H9 (cell line): ENCODE data around the gene DHCR7. TPM values are rescaled to one million over a fixed set of nuclear protein-coding genes. Genes with fewer than 3 reads are reported as not detected.

ENCODE experiments used
- DNase-seq: peaks from one replicate; pipeline ENCODE4 v3.0.0-alpha.2; 2017
- H2AFZ ChIP-seq: one replicate; pipeline ENCODE4 v1.6.1; 2013; ENCODE audit warnings: mild to moderate bottlenecking, low read length, control low read depth, moderate library complexity
- H2AK5ac ChIP-seq: 2 replicates; pipeline ENCODE4 v1.6.1; 2013; ENCODE audit warnings: low read length, control low read depth, mixed read lengths; ENCODE audit not compliant: insufficient read length
- H2BK120ac ChIP-seq: one replicate; pipeline ENCODE4 v1.6.1; 2013; ENCODE audit warnings: low read depth, mild to moderate bottlenecking, low read length, control low read depth, inconsistent platforms; ENCODE audit not compliant: poor library complexity, severe bottlenecking
- H2BK12ac ChIP-seq: 2 replicates; pipeline ENCODE4 v1.6.1; 2013; ENCODE audit warnings: low read length, control low read depth, mixed read lengths, low read depth; ENCODE audit not compliant: insufficient read length
- H2BK15ac ChIP-seq: 2 replicates; pipeline ENCODE4 v1.6.1; 2013; ENCODE audit warnings: low read depth, low read length, control low read depth
- H2BK20ac ChIP-seq: one replicate; pipeline ENCODE4 v1.6.1; 2013; ENCODE audit warnings: low read depth, mild to moderate bottlenecking, low read length, control low read depth, inconsistent platforms; ENCODE audit not compliant: poor library complexity, severe bottlenecking
- H2BK5ac ChIP-seq: 2 replicates; pipeline ENCODE4 v1.6.1; 2013; ENCODE audit warnings: low read length, control low read depth, mixed read lengths; ENCODE audit not compliant: insufficient read length
- H3K14ac ChIP-seq: 2 replicates; pipeline ENCODE4 v1.6.1; 2013; ENCODE audit warnings: low read length, control low read depth; ENCODE audit not compliant: insufficient read depth
- H3K18ac ChIP-seq: 2 replicates; pipeline ENCODE4 v1.6.1; 2013; ENCODE audit warnings: low read depth, mild to moderate bottlenecking, mixed read lengths, low read length, control low read depth; ENCODE audit not compliant: insufficient read length
- H3K23ac ChIP-seq: 2 replicates; pipeline ENCODE4 v1.6.1; 2013; ENCODE audit warnings: low read length, control low read depth, mixed read lengths, low read depth; ENCODE audit not compliant: insufficient read length
- H3K23me2 ChIP-seq: 2 replicates; pipeline ENCODE4 v1.6.1; 2013; ENCODE audit warnings: low read depth, mild to moderate bottlenecking, mixed read lengths, low read length, control low read depth; ENCODE audit not compliant: insufficient read length, poor library complexity, severe bottlenecking
- H3K27ac ChIP-seq: 2 replicates; pipeline ENCODE4 v1.5.1; 2013; ENCODE audit warnings: low read length, control low read depth, mixed read lengths, low read depth; ENCODE audit not compliant: insufficient read length
- H3K27me3 ChIP-seq: 2 replicates; pipeline ENCODE4 v1.6.1; 2013; ENCODE audit warnings: low read length, control low read depth, inconsistent platforms; ENCODE audit not compliant: insufficient read depth
- H3K4ac ChIP-seq: 2 replicates; pipeline ENCODE4 v1.6.1; 2013; ENCODE audit warnings: low read depth, mild to moderate bottlenecking, control low read depth, inconsistent platforms, low read length, moderate library complexity
- H3K4me1 ChIP-seq: 2 replicates; pipeline ENCODE4 v1.6.1; 2013; ENCODE audit warnings: low read length, control low read depth, inconsistent platforms; ENCODE audit not compliant: insufficient read depth
- H3K4me2 ChIP-seq: 2 replicates; pipeline ENCODE4 v1.6.1; 2013; ENCODE audit warnings: low read length, control low read depth, mixed read lengths; ENCODE audit not compliant: insufficient read length, insufficient read depth
- H3K56ac ChIP-seq: 2 replicates; pipeline ENCODE4 v1.6.1; 2013; ENCODE audit warnings: low read depth, mild to moderate bottlenecking, mixed read lengths, low read length, control low read depth; ENCODE audit not compliant: insufficient read length
- H3K79me1 ChIP-seq: 2 replicates; pipeline ENCODE4 v1.6.1; 2013; ENCODE audit warnings: low read depth, mild to moderate bottlenecking, moderate library complexity, low read length, control low read depth, inconsistent platforms; ENCODE audit not compliant: insufficient read depth, poor library complexity, severe bottlenecking
- H3K79me2 ChIP-seq: 2 replicates; pipeline ENCODE4 v1.6.1; 2013; ENCODE audit warnings: low read length, control low read depth, inconsistent platforms; ENCODE audit not compliant: insufficient read depth
- H3K9ac ChIP-seq: 2 replicates; pipeline ENCODE4 v1.6.1; 2013; ENCODE audit warnings: low read length, control low read depth, mixed read lengths; ENCODE audit not compliant: insufficient read length; ENCODE audit errors: extremely low read depth
- H3K9me3 ChIP-seq: one replicate; pipeline ENCODE4 v1.6.1; 2013; ENCODE audit warnings: low read depth, low read length, inconsistent platforms; ENCODE audit not compliant: control insufficient read depth
- H3T11ph ChIP-seq: one replicate; pipeline ENCODE4 v1.6.1; 2013; ENCODE audit warnings: mild to moderate bottlenecking, low read length, control low read depth, inconsistent platforms
- H4K20me1 ChIP-seq: one replicate; pipeline ENCODE4 v1.6.1; 2013; ENCODE audit not compliant: control insufficient read depth, insufficient read length, insufficient read depth
- H4K5ac ChIP-seq: 2 replicates; pipeline ENCODE4 v1.6.1; 2013; ENCODE audit warnings: low read depth, mild to moderate bottlenecking, mixed read lengths, low read length, control low read depth; ENCODE audit not compliant: insufficient read length
- H4K8ac ChIP-seq: replicated peaks from 2 replicates; pipeline ENCODE4 v1.6.1; 2013; ENCODE audit warnings: low read length, control low read depth, mixed read lengths, low read depth; ENCODE audit not compliant: insufficient read length
- H4K91ac ChIP-seq: 2 replicates; pipeline ENCODE4 v1.6.1; 2013; ENCODE audit warnings: low read depth, mild to moderate bottlenecking, moderate library complexity, mixed read lengths, low read length, control low read depth; ENCODE audit not compliant: insufficient read length
- H3K27ac Mint-ChIP-seq, 3 experiments: 2 replicates in 2 of 3; 3 replicates in 1 of 3; pipeline ENCODE4 v1.8.0; 2020 to 2021; ENCODE audit warnings: mixed read lengths in 3 of 3, mild to moderate bottlenecking in 1 of 3, moderate library complexity in 1 of 3
- H3K27me3 Mint-ChIP-seq: 2 replicates; pipeline ENCODE4 v1.8.0; 2021; ENCODE audit warnings: low read depth, mild to moderate bottlenecking, moderate library complexity, mixed read lengths
- H3K36me3 Mint-ChIP-seq, 3 experiments: 2 replicates in 2 of 3; 3 replicates in 1 of 3; pipeline ENCODE4 v1.8.0; 2020 to 2021; ENCODE audit warnings: low read depth in 3 of 3, mixed read lengths in 3 of 3; ENCODE audit not compliant: insufficient read depth in 1 of 3
- H3K4me1 Mint-ChIP-seq, 2 experiments: 2 replicates each; pipeline ENCODE4 v1.8.0; 2020; ENCODE audit warnings: mixed read lengths in 2 of 2
- H3K4me3 Mint-ChIP-seq, 2 experiments: 2 replicates in 1 of 2; 3 replicates in 1 of 2; pipeline ENCODE4 v1.8.0; 2020 to 2021; ENCODE audit warnings: mild to moderate bottlenecking in 2 of 2, mixed read lengths in 2 of 2, moderate library complexity in 1 of 2
- H3K9me3 Mint-ChIP-seq, 2 experiments: 2 replicates in 1 of 2; 3 replicates in 1 of 2; pipeline ENCODE4 v1.8.0; 2020; ENCODE audit warnings: mild to moderate bottlenecking in 2 of 2, mixed read lengths in 2 of 2, moderate library complexity in 1 of 2
- WGBS: extraction: QIAGEN DNeasy Blood & Tissue Kit; methylation state at CpG from one replicate; pipeline ENCODE4 v1.1.7; 2013; ENCODE audit warnings: missing lambda C conversion rate, low lambda C conversion rate, mixed read lengths; ENCODE audit not compliant: insufficient read length; ENCODE audit errors: extremely low coverage; 5-methylcytosine and 5-hydroxymethylcytosine counted together
- total RNA-seq: library from RNA; stranded (reverse); gene quantifications from 2 replicates; pipeline ENCODE4 v1.2.1, GENCODE V29; 2021
- TF ChIP-seq, protein P1 (sequence below): fragments of 200-600 bp; sonication (generic); conservative IDR thresholded peaks from 3 replicates; pipeline ENCODE4 v1.8.0; 2021; ENCODE audit warnings: antibody characterized with exemption, mild to moderate bottlenecking

DHCR7 gene
- total RNA-seq, 1 experiment from 2014 or later = 124 TPM

DNA sequence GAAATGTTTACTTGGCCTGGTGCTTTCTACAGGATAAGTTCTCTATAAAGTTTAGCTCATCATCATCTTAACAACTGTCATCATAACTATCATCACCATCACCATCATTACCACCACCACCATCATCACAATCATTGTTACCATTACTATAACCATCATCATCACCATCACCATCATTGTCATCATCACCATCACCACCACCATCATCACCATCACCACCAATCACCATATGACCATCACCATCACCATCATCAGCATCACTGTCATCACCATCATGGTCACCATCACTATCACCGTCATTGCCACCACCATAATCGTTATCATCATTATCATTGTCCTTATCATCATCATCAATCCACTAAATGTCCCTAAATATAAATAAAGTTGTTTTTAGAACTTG is 54.9 kb downstream of the DHCR7 start:
- no peak overlapping the region for H3K4me3 Mint-ChIP-seq
- H3K4me2 ChIP-seq = no peak overlapping the region
- no peak overlapping the region for H3K27ac ChIP-seq
- no peaks in the 10 kb centered on the region for H3K23me2 ChIP-seq
- WGBS = no CpG with 5 or more reads among the region's 2 CpGs
- no peak overlapping the region for H2BK20ac ChIP-seq
- no peak for DNase-seq
- H3K23ac ChIP-seq = no peak overlapping the region
- H3K14ac ChIP-seq = no peak overlapping the region
- H3K79me1 ChIP-seq = no peaks in the 10 kb centered on the region
- H3K4ac ChIP-seq = no peak overlapping the region
- H3K36me3 Mint-ChIP-seq = peaks cover 0 to 3% (median 0%) of the 10 kb centered on the region in 3 experiments; a peak in 1 of 7 replicates
- H3T11ph ChIP-seq = no peak overlapping the region
- no peaks in the 10 kb centered on the region for H3K79me2 ChIP-seq
- H3K9me3 Mint-ChIP-seq = peaks cover 0 to 2% of the 10 kb centered on the region in 2 experiments; a peak in 1 of 5 replicates
- H2BK15ac ChIP-seq = no peak overlapping the region
- no peaks in the 10 kb centered on the region for H3K4me1 ChIP-seq
- peaks cover 42% of the 10 kb centered on the region for H3K27me3 Mint-ChIP-seq
- no peak overlapping the region for H2AFZ ChIP-seq
- no peak overlapping the region for H2BK120ac ChIP-seq
- H3K4me1 Mint-ChIP-seq = peaks cover 0 to 4% of the 10 kb centered on the region in 2 experiments; a peak in 1 of 4 replicates
- H3K9ac ChIP-seq = no peak overlapping the region
- no peaks in the 10 kb centered on the region for H4K20me1 ChIP-seq
- no peak overlapping the region for H4K5ac ChIP-seq
- H4K8ac ChIP-seq = no peak overlapping the region
- H3K9me3 ChIP-seq = no peaks in the 10 kb centered on the region
- no peak overlapping the region for H2BK12ac ChIP-seq
- H2BK5ac ChIP-seq = no peak overlapping the region
- no peaks in the 10 kb centered on the region for H3K27me3 ChIP-seq
- TF ChIP-seq, protein P1, sequence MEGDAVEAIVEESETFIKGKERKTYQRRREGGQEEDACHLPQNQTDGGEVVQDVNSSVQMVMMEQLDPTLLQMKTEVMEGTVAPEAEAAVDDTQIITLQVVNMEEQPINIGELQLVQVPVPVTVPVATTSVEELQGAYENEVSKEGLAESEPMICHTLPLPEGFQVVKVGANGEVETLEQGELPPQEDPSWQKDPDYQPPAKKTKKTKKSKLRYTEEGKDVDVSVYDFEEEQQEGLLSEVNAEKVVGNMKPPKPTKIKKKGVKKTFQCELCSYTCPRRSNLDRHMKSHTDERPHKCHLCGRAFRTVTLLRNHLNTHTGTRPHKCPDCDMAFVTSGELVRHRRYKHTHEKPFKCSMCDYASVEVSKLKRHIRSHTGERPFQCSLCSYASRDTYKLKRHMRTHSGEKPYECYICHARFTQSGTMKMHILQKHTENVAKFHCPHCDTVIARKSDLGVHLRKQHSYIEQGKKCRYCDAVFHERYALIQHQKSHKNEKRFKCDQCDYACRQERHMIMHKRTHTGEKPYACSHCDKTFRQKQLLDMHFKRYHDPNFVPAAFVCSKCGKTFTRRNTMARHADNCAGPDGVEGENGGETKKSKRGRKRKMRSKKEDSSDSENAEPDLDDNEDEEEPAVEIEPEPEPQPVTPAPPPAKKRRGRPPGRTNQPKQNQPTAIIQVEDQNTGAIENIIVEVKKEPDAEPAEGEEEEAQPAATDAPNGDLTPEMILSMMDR = no peak
- H3K27ac Mint-ChIP-seq = no peak overlapping the region
- H3K18ac ChIP-seq = no peak overlapping the region
- no peak overlapping the region for H2AK5ac ChIP-seq
- H3K56ac ChIP-seq = no peak overlapping the region
- H4K91ac ChIP-seq = no peak overlapping the region
